ENCODE measurements around the gene CNTF.

The CNTF gene

GRCh38 chr11:58626934-58627483, 4.5 kb downstream of the CNTF start:
- no peak overlapping the region for H3K4me3 Mint-ChIP-seq
- DNase-seq: no peak
- no peak for ATAC-seq
- peak overlapping the region in 1 of 2 donors; percentile 11 for H3K27ac Mint-ChIP-seq
- H3K9me3 Mint-ChIP-seq: no peaks in the 10 kb centered on the region
- peaks cover 10% of the 10 kb centered on the region for H3K4me1 Mint-ChIP-seq
- H3K27me3 Mint-ChIP-seq: no peaks in the 10 kb centered on the region

- Mint-ChIP-seq H3K4me3 (no peak overlapping the region), H3K4me1 (peaks cover 7% of the 10 kb centered on the region), H3K27me3 (no peaks in the 10 kb centered on the region), H3K9me3 (no peaks in the 10 kb centered on the region), H3K27ac (peak overlapping the region in 1 of 2 donors; percentile 19)
- DNase-seq (no peak), ATAC-seq (no peak)
Measured at GRCh38 chr11:58628446-58628845, 6.0 kb downstream of the CNTF start.

- H3K27me3 Mint-ChIP-seq: no peaks in the 10 kb centered on the region
- no peak overlapping the region for H3K4me3 Mint-ChIP-seq
- H3K27ac Mint-ChIP-seq: peak overlapping the region; percentile 2 to 40
- no peaks in the 10 kb centered on the region for H3K9me3 Mint-ChIP-seq
- DNase-seq (no peak), ATAC-seq (peak; percentile 62)
- H3K4me1 Mint-ChIP-seq: peaks cover 7% of the 10 kb centered on the region
Measured at GRCh38 chr11:58629857-58630256, 7.4 kb downstream of the CNTF start.

GRCh38 chr11:58631378-58631777, 8.9 kb downstream of the CNTF start:
- Mint-ChIP-seq H3K27ac (no peak overlapping the region), H3K27me3 (no peaks in the 10 kb centered on the region), H3K9me3 (no peaks in the 10 kb centered on the region), H3K4me3 (no peak overlapping the region), H3K4me1 (peaks cover 7% of the 10 kb centered on the region)
- ATAC-seq: no peak
- no peak for DNase-seq

GRCh38 chr11:58632510-58632909, 10.0 kb downstream of the CNTF start:
- Mint-ChIP-seq H3K9me3 (no peaks in the 10 kb centered on the region), H3K27ac (peak overlapping the region in 1 of 2 donors; percentile 21), H3K4me1 (peaks cover 7% of the 10 kb centered on the region), H3K4me3 (no peak overlapping the region), H3K27me3 (no peaks in the 10 kb centered on the region)
- no peak for DNase-seq
- no peak for ATAC-seq

GRCh38 chr11:58636587-58636986, 14.1 kb downstream of the CNTF start:
- no peak overlapping the region for H3K27ac Mint-ChIP-seq
- H3K9me3 Mint-ChIP-seq: no peaks in the 10 kb centered on the region
- no peak overlapping the region for H3K4me3 Mint-ChIP-seq
- ATAC-seq (no peak), DNase-seq (no peak)
- H3K4me1 Mint-ChIP-seq: peaks cover 20% of the 10 kb centered on the region
- H3K27me3 Mint-ChIP-seq: no peaks in the 10 kb centered on the region

- no peaks in the 10 kb centered on the region for H3K9me3 Mint-ChIP-seq
Measured at GRCh38 chr11:58637371-58637770, 14.9 kb downstream of the CNTF start.

GRCh38 chr11:58639103-58639502, 16.6 kb downstream of the CNTF start:
- ATAC-seq (no peak), DNase-seq (no peak)
- peaks cover 21% of the 10 kb centered on the region for H3K4me1 Mint-ChIP-seq
- peaks cover 0 to 3% of the 10 kb centered on the region in 2 donors for H3K9me3 Mint-ChIP-seq
- no peaks in the 10 kb centered on the region for H3K27me3 Mint-ChIP-seq
- no peak overlapping the region for H3K27ac Mint-ChIP-seq
- H3K4me3 Mint-ChIP-seq: no peak overlapping the region

More at GRCh38 chr11:58637371-58637770, 14.9 kb downstream of the CNTF start:
- no peak overlapping the region for H3K4me3 Mint-ChIP-seq
- ATAC-seq (no peak), DNase-seq (no peak)
- no peaks in the 10 kb centered on the region for H3K27me3 Mint-ChIP-seq
- peaks cover 21% of the 10 kb centered on the region for H3K4me1 Mint-ChIP-seq
- peak overlapping the region in 1 of 2 donors; percentile 45 for H3K27ac Mint-ChIP-seq

- no peak for DNase-seq
- Mint-ChIP-seq H3K27me3 (no peaks in the 10 kb centered on the region), H3K4me3 (no peak overlapping the region), H3K4me1 (peaks cover 21% of the 10 kb centered on the region), H3K9me3 (peaks cover 0 to 9% of the 10 kb centered on the region in 2 donors), H3K27ac (peak overlapping the region; percentile 64 to 72)
- ATAC-seq: no peak
Measured at GRCh38 chr11:58639669-58640068, 17.2 kb downstream of the CNTF start.

GRCh38 chr11:58640386-58641023, 18.0 kb downstream of the CNTF start:
- peaks cover 0 to 15% of the 10 kb centered on the region in 2 donors for H3K9me3 Mint-ChIP-seq
- ATAC-seq (peak; percentile 62), DNase-seq (no peak)
- peaks cover 21% of the 10 kb centered on the region for H3K4me1 Mint-ChIP-seq
- peak overlapping the region; percentile 64 to 72 for H3K27ac Mint-ChIP-seq
- H3K4me3 Mint-ChIP-seq: no peak overlapping the region
- H3K27me3 Mint-ChIP-seq: no peaks in the 10 kb centered on the region

GRCh38 chr11:58641341-58641740, 18.9 kb downstream of the CNTF start:
- peaks cover 4 to 15% of the 10 kb centered on the region in 2 donors for H3K9me3 Mint-ChIP-seq
- ATAC-seq (no peak), DNase-seq (no peak)
- no peaks in the 10 kb centered on the region for H3K27me3 Mint-ChIP-seq
- H3K4me3 Mint-ChIP-seq: no peak overlapping the region
- H3K27ac Mint-ChIP-seq: no peak overlapping the region
- peaks cover 21% of the 10 kb centered on the region for H3K4me1 Mint-ChIP-seq

- H3K27me3 Mint-ChIP-seq: no peaks in the 10 kb centered on the region
- peaks cover 23% of the 10 kb centered on the region for H3K4me1 Mint-ChIP-seq
- H3K9me3 Mint-ChIP-seq: peaks cover 10 to 15% of the 10 kb centered on the region in 2 donors
- H3K27ac Mint-ChIP-seq: no peak overlapping the region
- no peak overlapping the region for H3K4me3 Mint-ChIP-seq
- ATAC-seq (no peak), DNase-seq (no peak)
Measured at GRCh38 chr11:58641803-58642581, 19.5 kb downstream of the CNTF start.

- Mint-ChIP-seq H3K27ac (no peak overlapping the region), H3K9me3 (peaks cover 11 to 15% of the 10 kb centered on the region in 2 donors), H3K27me3 (no peaks in the 10 kb centered on the region), H3K4me3 (no peak overlapping the region), H3K4me1 (peaks cover 22% of the 10 kb centered on the region)
- no peak for ATAC-seq
- no peak for DNase-seq
Measured at GRCh38 chr11:58645854-58646253, 23.4 kb downstream of the CNTF start.

- Mint-ChIP-seq H3K9me3 (peaks cover 11 to 19% of the 10 kb centered on the region in 2 donors), H3K27ac (no peak overlapping the region), H3K4me1 (peaks cover 14% of the 10 kb centered on the region), H3K4me3 (no peak overlapping the region), H3K27me3 (peaks cover 7% of the 10 kb centered on the region)
- DNase-seq: no peak
- ATAC-seq: peak; percentile 55
Measured at GRCh38 chr11:58647141-58647699, 24.8 kb downstream of the CNTF start.

GRCh38 chr11:58647866-58648265, 25.4 kb downstream of the CNTF start:
- H3K27ac Mint-ChIP-seq: no peak overlapping the region

GRCh38 chr11:58649623-58650022, 27.2 kb downstream of the CNTF start:
- ATAC-seq (no peak), DNase-seq (no peak)
- Mint-ChIP-seq H3K27ac (no peak overlapping the region), H3K4me3 (no peak overlapping the region), H3K27me3 (peaks cover 7% of the 10 kb centered on the region), H3K9me3 (peaks cover 11% of the 10 kb centered on the region in 2 donors), H3K4me1 (peaks cover 26% of the 10 kb centered on the region)

More at GRCh38 chr11:58647866-58648265, 25.4 kb downstream of the CNTF start:
- Mint-ChIP-seq H3K9me3 (peaks cover 11 to 19% of the 10 kb centered on the region in 2 donors), H3K4me3 (no peak overlapping the region), H3K4me1 (peaks cover 14% of the 10 kb centered on the region), H3K27me3 (peaks cover 7% of the 10 kb centered on the region)
- no peak for ATAC-seq
- DNase-seq: no peak
